Muscle of leg (tissue), 11 donors: ENCODE results near the gene FAM131C. TPM values are rescaled to one million over a fixed set of nuclear protein-coding genes. Genes with fewer than 3 reads are reported as not detected.
"Not testable (repeated sequence)": the region's sequence is repeated elsewhere in the genome, so short reads cannot be mapped to it uniquely, and the experiment has no call there.

Experiments used
- DNase-seq: peaks from one replicate; pipeline ENCODE4 v3.0.0; 2013
- H3K27ac ChIP-seq: one replicate; pipeline ENCODE4 v1.5.1; 2013; ENCODE audit warnings: mild to moderate bottlenecking, low read length, control low read depth
- H3K27me3 ChIP-seq: one replicate; pipeline ENCODE4 v1.6.1; 2013; ENCODE audit warnings: low read length; ENCODE audit not compliant: control insufficient read depth, insufficient read depth
- H3K36me3 ChIP-seq: one replicate; pipeline ENCODE4 v1.6.1; 2013; ENCODE audit warnings: low read length; ENCODE audit not compliant: control insufficient read depth, insufficient read depth
- H3K4me1 ChIP-seq: one replicate; pipeline ENCODE4 v1.6.1; 2013; ENCODE audit warnings: low read length; ENCODE audit not compliant: control insufficient read depth, insufficient read depth
- H3K4me3 ChIP-seq: one replicate; pipeline ENCODE4 v1.5.1; 2013; ENCODE audit warnings: low read length, control low read depth
- H3K9me3 ChIP-seq: replicated peaks from 2 replicates; pipeline ENCODE4 v1.6.1; 2013; ENCODE audit warnings: low read depth, low read length; ENCODE audit not compliant: control insufficient read depth
- WGBS: methylation state at CpG from one replicate; pipeline ENCODE4 v1.1.5; 2013; ENCODE audit warnings: missing lambda C conversion rate; ENCODE audit not compliant: insufficient coverage; 5-methylcytosine and 5-hydroxymethylcytosine counted together
- polyA plus RNA-seq, 8 donors: library from polyadenylated mRNA; unstranded; fragments of 120-200 nt; gene quantifications; one replicate each; pipeline versions ENCODE4 v1.2.1 to v1.2.3, GENCODE V29; 2013; ENCODE audit warnings: inconsistent platforms in 1 of 8, low replicate concordance in 1 of 8; ENCODE audit not compliant: insufficient read length in 8 of 8, insufficient read depth in 1 of 8
- total RNA-seq: library from RNA; stranded (reverse); fragments of 120-200 nt; gene quantifications from one replicate; pipeline ENCODE4 v1.2.4, GENCODE V29; 2013

FAM131C gene
- total and polyA plus RNA-seq, 9 donors: 0.09 to 0.53 (median 0.12) TPM; not detected in 2

DNA sequence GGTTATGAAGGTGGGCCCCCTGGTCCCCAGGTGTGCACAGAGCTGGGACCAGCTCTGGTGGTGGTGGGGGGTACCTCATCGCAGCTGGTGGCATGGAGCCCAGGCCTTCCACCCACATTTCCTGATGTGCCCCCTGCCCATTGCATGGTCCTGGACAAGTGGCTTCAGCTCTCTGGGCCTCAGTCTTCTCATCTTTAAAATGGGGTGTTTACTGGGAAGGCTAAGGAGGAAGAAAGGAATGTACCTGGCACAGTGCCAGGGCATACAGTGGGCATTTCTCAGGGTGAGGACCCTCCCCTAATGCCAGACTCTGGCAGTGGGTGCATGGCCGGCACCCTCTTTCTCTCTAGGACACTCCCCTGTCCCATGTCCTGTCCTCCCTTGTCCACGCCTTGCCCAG, 22.4 kb downstream of the FAM131C start:
- DNase-seq: no peak
- H3K27ac ChIP-seq: no peak overlapping the region
- WGBS: 83% methylated on average over 1 of the region's 3 CpGs
- H3K4me1 ChIP-seq: peaks cover 7% of the 10 kb centered on the region
- H3K27me3 ChIP-seq: peaks cover 12% of the 10 kb centered on the region
- H3K36me3 ChIP-seq: no peaks in the 10 kb centered on the region
- no peaks in the 10 kb centered on the region for H3K9me3 ChIP-seq
- no peak overlapping the region for H3K4me3 ChIP-seq

DNA sequence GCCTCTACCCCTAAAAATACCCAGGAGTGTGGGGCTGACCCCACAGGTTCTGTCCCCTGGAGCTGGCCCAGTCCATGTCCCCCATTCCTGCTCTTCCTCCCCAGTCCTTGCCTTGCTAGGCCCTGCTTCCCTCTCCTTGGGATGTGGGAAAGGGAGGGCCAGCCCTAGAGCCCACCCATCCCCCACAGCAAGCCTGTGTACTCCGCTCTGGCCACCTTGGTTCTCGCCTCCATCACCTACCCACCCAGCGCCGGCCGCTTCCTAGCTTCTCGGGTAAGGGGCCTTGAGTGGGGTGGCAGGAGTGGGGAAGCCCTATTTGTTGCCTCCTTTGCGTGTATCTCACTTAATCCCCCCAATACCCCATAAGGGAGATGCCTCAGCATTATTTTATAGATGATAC, 23.1 kb downstream of the FAM131C start:
- no peaks in the 10 kb centered on the region for H3K36me3 ChIP-seq
- no peak overlapping the region for H3K27ac ChIP-seq
- H3K4me1 ChIP-seq: peaks cover 7% of the 10 kb centered on the region
- no peak for DNase-seq
- no CpG with 5 or more reads among the region's 7 CpGs for WGBS
- peaks cover 12% of the 10 kb centered on the region for H3K27me3 ChIP-seq
- no peak overlapping the region for H3K4me3 ChIP-seq
- H3K9me3 ChIP-seq: no peaks in the 10 kb centered on the region

- Histone ChIP-seq H3K9me3 (no peaks in the 10 kb centered on the region), H3K27me3 (peaks cover 12% of the 10 kb centered on the region), H3K4me1 (peaks cover 7% of the 10 kb centered on the region), H3K27ac (no peak overlapping the region), H3K36me3 (no peaks in the 10 kb centered on the region), H3K4me3 (peak overlapping the region; percentile 34)
- DNase-seq: peak; percentile 61
- WGBS: 5% methylated on average over 7 of the region's 25 CpGs
These were observed 24.8 kb downstream of the FAM131C start for GRCh38 chr1:16048573-16049189.

GRCh38 chr1:16047791-16048475, 25.5 kb downstream of the FAM131C start:
- no peak overlapping the region for H3K27ac ChIP-seq
- H3K36me3 ChIP-seq: no peaks in the 10 kb centered on the region
- H3K4me3 ChIP-seq: no peak overlapping the region
- 69% methylated on average over 5 of the region's 19 CpGs for WGBS
- no peaks in the 10 kb centered on the region for H3K9me3 ChIP-seq
- H3K4me1 ChIP-seq: peaks cover 7% of the 10 kb centered on the region
- no peak for DNase-seq
- peaks cover 12% of the 10 kb centered on the region for H3K27me3 ChIP-seq

DNA sequence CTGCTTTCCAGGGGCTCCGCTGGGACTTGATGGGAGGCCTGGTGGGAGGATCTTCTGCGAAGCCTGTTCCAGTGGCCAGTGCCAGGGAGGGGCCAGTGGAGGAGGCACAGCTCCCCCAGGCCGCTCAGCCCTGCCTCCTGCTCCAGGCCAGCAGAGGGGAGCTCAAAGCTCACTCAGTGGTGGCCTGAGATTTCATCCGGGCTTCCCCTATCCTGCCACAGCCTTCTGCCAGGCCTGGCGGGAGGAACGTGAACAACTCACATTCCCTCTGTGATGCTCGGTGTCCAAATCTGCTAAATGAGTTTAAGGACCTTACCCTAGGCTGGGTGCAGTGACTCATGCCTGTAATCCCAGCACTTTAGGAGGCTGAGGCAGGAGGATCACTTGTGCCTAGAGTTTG, 26.6 kb downstream of the FAM131C start:
- Histone ChIP-seq H3K27ac (no peak overlapping the region), H3K9me3 (no peaks in the 10 kb centered on the region), H3K27me3 (peaks cover 14% of the 10 kb centered on the region), H3K4me1 (peaks cover 7% of the 10 kb centered on the region), H3K36me3 (no peaks in the 10 kb centered on the region), H3K4me3 (no peak overlapping the region)
- no peak for DNase-seq
- WGBS: 28% methylated on average over 5 of the region's 7 CpGs

DNA sequence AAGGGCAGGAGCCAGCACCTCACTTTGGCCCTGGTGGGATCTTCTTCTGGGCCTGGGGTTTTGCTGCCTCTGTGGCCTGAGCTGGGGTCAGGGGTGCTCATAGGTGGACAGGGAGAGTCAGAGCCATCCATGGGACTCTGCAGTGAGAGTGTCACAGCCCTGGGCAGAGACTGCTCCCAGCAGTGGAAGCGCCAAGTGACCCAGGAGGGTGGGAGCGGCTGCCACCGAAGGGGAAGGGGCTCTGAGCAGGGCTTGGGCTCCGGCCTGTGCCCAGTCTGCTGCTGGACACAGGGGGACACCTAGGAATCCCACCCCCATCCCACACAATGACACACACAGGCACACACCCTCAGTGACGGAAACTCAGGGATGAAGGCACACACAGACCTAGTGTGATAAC, 29.5 kb downstream of the FAM131C start:
- Histone ChIP-seq H3K27me3 (peaks cover 18% of the 10 kb centered on the region), H3K36me3 (no peaks in the 10 kb centered on the region), H3K4me3 (no peak overlapping the region), H3K9me3 (no peaks in the 10 kb centered on the region), H3K27ac (no peak overlapping the region), H3K4me1 (peaks cover 6% of the 10 kb centered on the region)
- DNase-seq: no peak
- WGBS: 89% methylated on average over 3 of the region's 5 CpGs

DNA sequence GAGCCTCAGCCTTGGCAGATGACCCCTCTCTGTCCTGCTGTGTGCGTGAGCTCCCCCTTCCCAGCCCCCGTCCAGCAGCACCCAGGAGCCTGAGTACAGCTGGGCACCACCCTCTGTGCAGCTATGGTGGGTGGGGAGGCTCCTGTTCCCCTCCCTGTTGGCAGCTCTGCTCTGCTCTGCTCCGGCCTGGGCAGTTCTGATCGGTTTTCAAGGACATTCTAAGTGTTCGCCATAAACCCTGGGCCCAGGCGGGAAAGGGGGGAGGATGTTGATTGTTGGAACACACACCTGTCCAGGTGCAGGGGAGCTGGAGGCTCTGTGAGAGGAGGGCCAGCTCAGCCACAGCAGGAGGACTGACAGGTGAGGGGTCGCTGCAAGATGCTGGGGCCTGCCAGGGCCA, 29.9 kb downstream of the FAM131C start, which contains the start of gene CLCNKB:
Gene CLCNKB, plus strand, starts transcription at position 262 of the 400 bp plus-strand sequence. CDS start 711 bp downstream, outside the sequence.
- no peak within 1 kb of the TSS for H3K4me3 ChIP-seq
- DNase-seq: no peak
- H3K4me1 ChIP-seq: peaks cover 1% of the 10 kb centered on the region
- 60% methylated on average over 4 of the region's 7 CpGs for WGBS
- H3K27me3 ChIP-seq: peaks cover 15% of the 10 kb centered on the region
- no peak within 1 kb of the TSS for H3K27ac ChIP-seq
- H3K9me3 ChIP-seq: no peaks in the 10 kb centered on the region
- no peaks in the 10 kb centered on the region for H3K36me3 ChIP-seq

- H3K4me3 ChIP-seq, DNase-seq, H3K4me1 ChIP-seq, H3K9me3 ChIP-seq, H3K27ac ChIP-seq, H3K36me3 ChIP-seq: not testable (repeated sequence)
- WGBS: 80% methylated on average over 2 of the region's 9 CpGs
- H3K27me3 ChIP-seq: peaks cover 12% of the 10 kb centered on the region
These were observed 30.8 kb downstream of the FAM131C start for GRCh38 chr1:16042654-16043053.

DNA sequence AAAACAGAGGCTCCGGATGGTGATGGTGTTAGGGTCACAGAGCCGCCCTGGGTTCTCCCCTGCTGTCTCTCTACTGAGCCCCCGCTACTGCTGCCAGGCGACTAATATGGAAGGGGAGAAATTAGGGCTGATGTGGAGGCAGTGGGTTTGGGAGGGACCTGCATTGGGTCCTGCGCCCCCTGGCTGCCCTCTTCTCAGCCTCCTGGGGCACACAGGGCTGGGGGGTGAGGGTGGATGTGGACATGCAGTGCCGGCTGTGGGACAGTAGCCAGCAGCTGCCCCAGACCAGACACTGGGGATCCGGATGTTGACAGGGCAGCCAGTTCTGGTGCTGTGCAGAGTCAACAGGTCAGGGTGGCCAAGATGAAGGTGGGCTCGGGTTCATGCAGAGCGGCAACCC, 31.4 kb downstream of the FAM131C start:
- WGBS: 44% methylated on average over 4 of the region's 9 CpGs
- H3K4me1 ChIP-seq: no peaks in the 10 kb centered on the region
- no peak overlapping the region for H3K4me3 ChIP-seq
- H3K27me3 ChIP-seq: peaks cover 11% of the 10 kb centered on the region
- no peak overlapping the region for H3K27ac ChIP-seq
- no peaks in the 10 kb centered on the region for H3K36me3 ChIP-seq
- DNase-seq: no peak
- no peaks in the 10 kb centered on the region for H3K9me3 ChIP-seq

GRCh38 chr1:16041200-16041599, 32.3 kb downstream of the FAM131C start:
- 70% methylated on average over 5 of the region's 8 CpGs for WGBS
- Histone ChIP-seq H3K36me3 (no peaks in the 10 kb centered on the region), H3K4me1 (no peaks in the 10 kb centered on the region), H3K4me3 (no peak overlapping the region), H3K27me3 (peaks cover 9% of the 10 kb centered on the region), H3K27ac (no peak overlapping the region), H3K9me3 (no peaks in the 10 kb centered on the region)
- no peak for DNase-seq
